ENCODE measurements around the gene KIF25.

Gene KIF25

DNA sequence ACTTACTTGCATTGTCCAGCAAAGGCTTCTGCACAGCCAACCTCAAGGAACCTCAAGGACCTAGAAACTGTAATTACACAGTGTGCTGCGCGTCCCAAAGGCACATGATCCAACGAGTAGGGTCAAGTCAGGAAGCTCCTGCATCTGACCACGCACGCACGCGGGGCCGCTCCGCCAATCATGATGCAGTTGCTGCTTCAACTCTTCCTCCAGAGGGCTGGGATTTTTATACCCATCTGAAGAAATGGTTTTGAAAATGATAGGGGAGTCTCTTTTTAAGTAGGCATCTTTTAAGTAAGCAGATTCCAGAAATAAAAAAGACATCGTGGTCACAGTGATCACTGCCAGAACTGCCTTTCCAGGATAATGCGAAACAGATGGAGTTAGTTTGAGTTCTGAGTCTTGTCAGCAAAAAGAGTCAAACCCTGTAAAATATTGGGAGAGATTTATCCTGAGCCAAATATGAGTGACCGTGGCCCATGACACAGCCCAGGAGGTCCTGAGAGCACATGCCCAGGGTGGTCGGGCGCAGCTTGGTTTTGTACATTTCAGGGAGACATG is 34.0 kb downstream of the KIF25 start:
- in situ Hi-C loops (cut with MboI; ENCODE audit: low sequenced_read_pairs, unreplicated experiment), result no loop called here
- DNase-seq (ENCODE audit: low spot score), result no peak

DNA sequence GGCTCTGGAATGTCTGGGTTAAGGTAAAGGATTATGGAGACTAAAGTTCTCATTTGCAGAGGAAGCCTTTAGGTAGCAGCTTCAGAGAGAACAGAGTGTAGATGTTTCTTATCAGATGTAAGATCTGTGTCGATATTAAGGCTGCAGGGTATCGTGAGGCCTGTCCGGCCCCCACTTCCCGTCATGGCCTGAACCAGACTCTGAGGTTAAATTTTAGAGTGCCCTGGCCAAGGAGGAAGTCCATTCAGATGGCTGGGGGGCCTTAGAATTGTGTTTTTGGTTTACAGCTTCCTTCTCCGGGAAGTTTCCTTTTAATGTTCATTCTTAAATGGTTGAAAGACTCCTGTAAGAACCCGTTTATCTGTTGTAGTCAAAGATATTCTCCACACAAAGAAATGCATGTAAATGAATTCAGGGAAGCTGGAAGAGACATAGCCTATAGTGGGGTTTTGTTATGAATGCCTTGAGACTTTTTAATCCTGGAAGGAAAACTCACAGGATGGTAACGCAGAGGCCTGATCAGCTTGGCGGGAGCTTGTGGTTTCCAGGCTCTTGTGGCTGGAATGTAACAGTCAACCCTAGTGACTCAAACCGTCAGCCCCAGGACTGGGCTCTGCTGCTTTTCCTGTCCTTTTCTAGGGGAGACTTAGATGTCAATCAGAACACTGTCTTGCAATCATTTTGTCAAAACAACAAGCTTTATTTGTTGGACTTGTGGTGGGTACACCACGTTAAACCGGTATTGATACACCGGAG is 34.7 kb downstream of the KIF25 start:
- no peak for DNase-seq (ENCODE audit: low spot score)
- no peak for TF ChIP-seq CTCF (IDR thresholded peaks at IDR 0.05; ENCODE audit: borderline replicate concordance, control extremely low read depth, extremely low read depth, insufficient read depth, missing control alignments)
- in situ Hi-C loops (cut with MboI; ENCODE audit: low sequenced_read_pairs, unreplicated experiment), result no loop called here

More for the DNA sequence above, 34.0 kb downstream of the KIF25 start:
- no peak for TF ChIP-seq CTCF (IDR thresholded peaks at IDR 0.05; ENCODE audit: borderline replicate concordance, control extremely low read depth, extremely low read depth, insufficient read depth, missing control alignments)

DNA sequence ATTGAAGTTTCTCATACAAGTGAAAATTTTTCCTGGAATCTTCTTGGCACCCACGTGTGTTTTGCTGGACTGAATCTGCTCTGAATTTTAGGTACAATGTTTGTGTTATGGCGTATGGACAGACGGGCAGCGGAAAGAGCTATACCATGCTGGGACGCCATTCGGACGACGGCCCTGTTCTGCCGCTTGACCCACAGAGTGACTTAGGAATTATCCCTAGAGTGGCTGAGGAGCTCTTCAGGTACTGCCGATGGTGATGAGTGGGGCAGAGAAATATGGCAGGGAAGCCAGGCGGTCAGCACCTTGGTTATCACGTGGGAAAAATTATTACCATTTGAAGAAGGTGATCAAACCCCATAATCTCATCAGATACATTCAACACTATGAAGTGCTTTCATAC is 36.3 kb downstream of the KIF25 start:
- in situ Hi-C loops (cut with MboI; ENCODE audit: low sequenced_read_pairs, unreplicated experiment), result no loop called here
- no peak for TF ChIP-seq CTCF (IDR thresholded peaks at IDR 0.05; ENCODE audit: borderline replicate concordance, control extremely low read depth, extremely low read depth, insufficient read depth, missing control alignments)
- DNase-seq (ENCODE audit: low spot score), result no peak

- in situ Hi-C loops (cut with MboI; ENCODE audit: low sequenced_read_pairs, unreplicated experiment), result no loop called here
- no peak for DNase-seq (ENCODE audit: low spot score)
- TF ChIP-seq CTCF (IDR thresholded peaks at IDR 0.05; ENCODE audit: borderline replicate concordance, control extremely low read depth, extremely low read depth, insufficient read depth, missing control alignments), result no peak
These were observed 37.1 kb downstream of the KIF25 start for GRCh38 chr6:168034537-168034936.

- DNase-seq (ENCODE audit: low spot score), result peak; percentile 19
- no peak for TF ChIP-seq CTCF (IDR thresholded peaks at IDR 0.05; ENCODE audit: borderline replicate concordance, control extremely low read depth, extremely low read depth, insufficient read depth, missing control alignments)
- in situ Hi-C loops (cut with MboI; ENCODE audit: low sequenced_read_pairs, unreplicated experiment), result no loop called here
These were observed 37.7 kb downstream of the KIF25 start for GRCh38 chr6:168035098-168035660.

GRCh38 chr6:168035661-168036545 is 38.4 kb downstream of the KIF25 start:
- in situ Hi-C loops (cut with MboI; ENCODE audit: low sequenced_read_pairs, unreplicated experiment), result no loop called here
- no peak for TF ChIP-seq CTCF (IDR thresholded peaks at IDR 0.05; ENCODE audit: borderline replicate concordance, control extremely low read depth, extremely low read depth, insufficient read depth, missing control alignments)
- no peak for DNase-seq (ENCODE audit: low spot score)
